Sigmoid colon (tissue), 7 donors: ENCODE results near the gene CLEC16A. TPM values are rescaled to one million over a fixed set of nuclear protein-coding genes. Genes with fewer than 3 reads are reported as not detected.
A peak's percentile ranks its signal among the peaks of the same experiment; 100 is the strongest.

Experiments used
- DNase-seq: peaks from one replicate; pipeline ENCODE4 v3.0.0-alpha.2; 2019
- H3K27ac ChIP-seq, 4 donors: fragments of 200-600 bp; sonication (generic); one replicate each; pipeline ENCODE4 v1.5.1; 2016 to 2019; ENCODE audit warnings: mild to moderate bottlenecking in 1 of 4
- H3K27me3 ChIP-seq, 3 donors: fragments of 200-600 bp; sonication (generic); one replicate each; pipeline ENCODE4 v1.5.1; 2019; ENCODE audit warnings: mild to moderate bottlenecking in 1 of 3
- H3K36me3 ChIP-seq, 4 donors: fragments of 200-600 bp; sonication (generic); one replicate each; pipeline ENCODE4 v1.5.1; 2016 to 2019
- H3K4me1 ChIP-seq, 4 donors: fragments of 200-600 bp; sonication (generic); one replicate each; pipeline ENCODE4 v1.5.1; 2017 to 2019
- H3K4me3 ChIP-seq, 4 donors: fragments of 200-600 bp; sonication (generic); one replicate each; pipeline ENCODE4 v1.5.1; 2017 to 2019; ENCODE audit warnings: mild to moderate bottlenecking in 2 of 4, moderate library complexity in 1 of 4
- H3K9me3 ChIP-seq, 4 donors: fragments of 200-600 bp in 3 of 4; sonication (generic) in 3 of 4; one replicate each; pipeline versions ENCODE4 v1.5.1 to v1.6.1; 2013 to 2019
- CTCF ChIP-seq, 4 experiments: fragments of 450-650 bp in 3 of 4; fragments of 200-600 bp in 1 of 4; IDR thresholded peaks; one replicate each; pipeline ENCODE4 v1.5.1; 2016 to 2019; ENCODE audit warnings: antibody characterized with exemption in 4 of 4, mild to moderate bottlenecking in 3 of 4, moderate library complexity in 2 of 4
- EP300 ChIP-seq, 4 donors: sonication (generic); formaldehyde crosslinking; IDR thresholded peaks; one replicate each; pipeline ENCODE4 v1.6.1; 2017; ENCODE audit warnings: antibody characterized with exemption in 4 of 4
- POLR2A ChIP-seq, 2 donors: fragments of 450-650 bp; IDR thresholded peaks; one replicate each; pipeline ENCODE4 v1.6.1; 2016; ENCODE audit warnings: antibody characterized with exemption in 2 of 2, mild to moderate bottlenecking in 2 of 2, moderate library complexity in 2 of 2
- POLR2AphosphoS5 ChIP-seq, 4 donors: sonication (generic); formaldehyde crosslinking; IDR thresholded peaks; one replicate each; pipeline ENCODE4 v1.6.1; 2017; ENCODE audit warnings: antibody characterized with exemption in 4 of 4
- WGBS, 2 donors: extraction: QIAGEN DNeasy Blood & Tissue Kit; methylation state at CpG; one replicate each; pipeline ENCODE4 v1.1.7; 2013; 5-methylcytosine and 5-hydroxymethylcytosine counted together
- intact Hi-C: fragments of 100-400 bp; cut with DNase I; formaldehyde crosslinking; loops from one replicate; pipeline ENCODE4 v1.15.1; 2023
- polyA plus RNA-seq, 3 donors: library from polyadenylated mRNA; stranded (reverse); fragments of 200-250 nt; gene quantifications; one replicate each; pipeline ENCODE4 v1.2.3, GENCODE V29; 2013
- total RNA-seq, 4 donors: library from RNA; depleted of rRNA; stranded (reverse); fragments of >200 nt; gene quantifications; one replicate each; pipeline ENCODE4 v1.1.0, GENCODE V29; 2016
- donor health status: healthy with polysubstance abuse.
- donor health status: Bipolar disorder and iron deficiency.
- donor health status: healthy.

Gene CLEC16A
- total and polyA plus RNA-seq, 7 donors = 9.6 to 35.2 (median 24.6) TPM

- Histone ChIP-seq H3K4me1 (peaks cover 0 to 50% (median 33%) of the 10 kb centered on the region in 4 donors), H3K27me3 (no peaks in the 10 kb centered on the region), H3K9me3 (no peaks in the 10 kb centered on the region), H3K4me3 (no peak overlapping the region), H3K36me3 (no peaks in the 10 kb centered on the region), H3K27ac (peak overlapping the region in 1 of 4 donors; percentile 4)
- intact Hi-C loops = no loop called here
- TF ChIP-seq CTCF (IDR thresholded peaks at IDR 0.05) (no peak), EP300 (IDR thresholded peaks at IDR 0.05) (no peak), POLR2A (IDR thresholded peaks at IDR 0.05) (no peak), POLR2AphosphoS5 (IDR thresholded peaks at IDR 0.05) (no peak)
- DNase-seq = no peak
Observed at GRCh38 chr16:11108466-11108805, 164.1 kb downstream of the CLEC16A start.

GRCh38 chr16:11109566-11109965 lies 165.2 kb downstream of the CLEC16A start:
- intact Hi-C loops = no loop called here
- TF ChIP-seq POLR2A (IDR thresholded peaks at IDR 0.05) (no peak), CTCF (IDR thresholded peaks at IDR 0.05) (no peak), EP300 (IDR thresholded peaks at IDR 0.05) (no peak), POLR2AphosphoS5 (IDR thresholded peaks at IDR 0.05) (no peak)
- Histone ChIP-seq H3K27ac (peak overlapping the region in 1 of 4 donors; percentile 54), H3K27me3 (no peaks in the 10 kb centered on the region), H3K9me3 (no peaks in the 10 kb centered on the region), H3K4me3 (no peak overlapping the region), H3K36me3 (no peaks in the 10 kb centered on the region), H3K4me1 (peaks cover 0 to 46% (median 31%) of the 10 kb centered on the region in 4 donors)
- 72 to 86% methylated on average over 6 of the region's 6 CpGs for WGBS, 2 donors
- no peak for DNase-seq

DNA sequence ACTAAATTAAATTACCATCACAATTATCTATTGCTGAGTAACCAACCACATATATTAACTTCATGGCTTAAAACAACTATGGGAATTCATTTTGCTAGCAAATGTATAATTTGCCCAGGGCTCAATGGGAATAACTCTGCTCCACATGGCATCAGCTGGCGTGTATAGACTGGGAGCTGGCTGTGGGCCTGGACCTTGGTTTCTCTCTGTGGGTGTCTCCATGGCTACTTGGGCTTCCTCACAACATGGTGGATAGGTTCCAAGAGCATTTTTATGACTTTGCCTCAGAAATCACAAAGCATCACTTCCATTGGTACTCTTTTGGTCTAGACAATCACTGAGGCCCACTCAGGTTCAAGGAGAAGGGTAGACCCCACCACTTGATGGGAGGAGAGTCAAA lies 166.8 kb downstream of the CLEC16A start:
- H3K4me3 ChIP-seq = no peak overlapping the region

GRCh38 chr16:11111856-11112634 lies 167.7 kb downstream of the CLEC16A start:
- intact Hi-C loops = loop anchor here (10.0 kb wide), 1 partner anchor 1997 kb away; no protein-coding TSS in a partner anchor
- H3K4me1 ChIP-seq = peaks cover 0 to 28% (median 14%) of the 10 kb centered on the region in 4 donors
- H3K9me3 ChIP-seq = no peaks in the 10 kb centered on the region
- TF ChIP-seq CTCF (IDR thresholded peaks at IDR 0.05) (no peak), POLR2AphosphoS5 (IDR thresholded peaks at IDR 0.05) (no peak), POLR2A (IDR thresholded peaks at IDR 0.05) (no peak), EP300 (IDR thresholded peaks at IDR 0.05) (no peak)
- no peak for DNase-seq
- no peaks in the 10 kb centered on the region for H3K27me3 ChIP-seq
- H3K27ac ChIP-seq = no peak overlapping the region
- H3K4me3 ChIP-seq = no peak overlapping the region
- 95 to 97% methylated on average over 9 of the region's 9 CpGs for WGBS, 2 donors
- no peaks in the 10 kb centered on the region for H3K36me3 ChIP-seq

More for the DNA sequence above, 166.8 kb downstream of the CLEC16A start:
- Histone ChIP-seq H3K36me3 (no peaks in the 10 kb centered on the region), H3K9me3 (no peaks in the 10 kb centered on the region), H3K27me3 (no peaks in the 10 kb centered on the region), H3K4me1 (peaks cover 0 to 32% (median 20%) of the 10 kb centered on the region in 4 donors), H3K27ac (no peak overlapping the region)
- intact Hi-C loops = loop anchor here (10.0 kb wide), 1 partner anchor 1996 kb away; no protein-coding TSS in a partner anchor
- 99 to 100% methylated on average over 1 of the region's 1 CpG for WGBS, 2 donors
- TF ChIP-seq CTCF (IDR thresholded peaks at IDR 0.05) (no peak), EP300 (IDR thresholded peaks at IDR 0.05) (no peak), POLR2AphosphoS5 (IDR thresholded peaks at IDR 0.05) (no peak), POLR2A (IDR thresholded peaks at IDR 0.05) (no peak)
- DNase-seq = no peak
